Colon (tissue), 2 donors: ENCODE measurements around the gene WDFY4.

ENCODE experiments used
- FAIRE-seq: peaks from 2 replicates; lab custom pipeline; 2012; peaks lifted over from hg19 to GRCh38; lab: Jason Lieb, UNC
- donor health status: control.
- donor health status: control.

Gene WDFY4

DNA sequence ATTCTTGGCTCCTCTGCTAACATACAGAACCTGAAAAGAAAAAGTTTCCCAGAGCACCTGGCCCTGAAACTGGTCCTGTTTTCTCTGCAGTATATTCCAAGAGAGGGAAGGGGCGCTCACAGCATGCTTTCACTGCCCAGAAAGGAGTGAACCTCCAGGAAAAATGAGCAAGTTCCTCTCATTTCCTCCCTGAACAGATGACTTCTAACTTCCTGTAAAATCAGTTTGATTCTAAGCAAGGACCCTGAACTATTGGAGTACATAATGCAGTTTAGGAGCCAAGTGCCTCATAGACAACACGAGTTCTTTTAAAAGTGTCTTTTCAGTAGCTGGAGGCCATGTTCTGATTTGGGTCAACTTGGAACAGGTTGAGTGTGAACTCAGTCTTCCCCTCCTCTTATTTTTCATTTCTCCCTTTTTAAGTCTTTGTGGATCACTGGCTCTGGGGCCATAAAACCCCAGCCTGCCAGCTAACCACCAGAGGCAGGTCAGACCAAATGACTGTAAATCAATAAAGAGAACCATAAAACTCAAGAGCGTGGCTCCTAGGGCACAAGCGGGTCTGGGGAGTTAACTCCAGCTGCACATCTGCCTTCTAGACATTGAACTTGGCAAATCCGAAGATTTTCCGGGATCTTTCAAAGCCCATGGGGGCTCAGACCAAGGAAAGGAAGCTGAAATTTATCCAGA is 260.9 kb downstream of the WDFY4 start:
- no peak for FAIRE-seq

DNA sequence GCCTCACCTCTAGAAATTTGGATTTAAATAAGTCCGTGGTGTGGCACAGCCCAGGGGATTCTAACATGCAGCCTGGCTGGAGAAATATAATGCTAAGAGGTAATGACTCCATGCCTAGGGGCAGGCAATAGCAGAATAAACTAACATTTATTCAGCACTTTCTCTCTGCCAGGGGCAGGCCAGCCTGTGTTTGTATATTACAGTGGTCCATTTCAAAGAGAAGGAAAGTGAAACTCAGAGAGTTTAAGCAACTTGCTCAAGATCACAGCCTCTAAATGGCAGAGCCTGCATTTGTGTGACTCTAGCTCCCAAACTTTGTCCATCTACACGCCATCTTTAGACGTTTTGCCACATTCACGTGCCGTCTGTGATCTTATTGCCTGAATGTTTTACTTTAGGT is 261.7 kb downstream of the WDFY4 start:
- FAIRE-seq, result no peak

DNA sequence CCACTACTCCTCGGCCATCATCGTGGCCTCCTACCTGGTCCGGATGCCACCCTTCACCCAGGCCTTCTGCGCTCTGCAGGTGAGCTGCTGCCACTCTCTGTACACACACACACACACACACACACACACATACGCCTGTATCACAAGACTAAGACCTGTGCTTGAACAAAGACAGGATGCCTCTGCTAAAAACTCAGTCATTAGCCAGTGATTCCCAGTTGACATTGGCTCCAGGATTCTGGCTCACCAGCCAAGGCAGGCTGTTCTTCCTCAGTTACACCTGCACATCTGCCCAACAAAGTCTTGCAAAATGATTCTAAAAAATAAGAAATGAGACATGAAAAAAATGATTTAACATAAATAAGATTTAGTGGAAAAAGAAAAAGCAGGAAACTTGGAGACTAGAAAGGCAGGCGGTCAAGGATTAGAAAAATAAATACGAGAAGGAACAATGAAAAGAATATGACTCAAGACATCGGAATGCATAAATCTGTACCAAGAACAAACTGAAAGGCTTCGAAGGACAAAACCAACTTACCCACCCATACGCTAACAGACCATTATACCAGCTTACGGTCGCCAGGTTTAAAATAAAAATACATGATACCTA is 262.3 kb downstream of the WDFY4 start:
- FAIRE-seq, result no peak

DNA sequence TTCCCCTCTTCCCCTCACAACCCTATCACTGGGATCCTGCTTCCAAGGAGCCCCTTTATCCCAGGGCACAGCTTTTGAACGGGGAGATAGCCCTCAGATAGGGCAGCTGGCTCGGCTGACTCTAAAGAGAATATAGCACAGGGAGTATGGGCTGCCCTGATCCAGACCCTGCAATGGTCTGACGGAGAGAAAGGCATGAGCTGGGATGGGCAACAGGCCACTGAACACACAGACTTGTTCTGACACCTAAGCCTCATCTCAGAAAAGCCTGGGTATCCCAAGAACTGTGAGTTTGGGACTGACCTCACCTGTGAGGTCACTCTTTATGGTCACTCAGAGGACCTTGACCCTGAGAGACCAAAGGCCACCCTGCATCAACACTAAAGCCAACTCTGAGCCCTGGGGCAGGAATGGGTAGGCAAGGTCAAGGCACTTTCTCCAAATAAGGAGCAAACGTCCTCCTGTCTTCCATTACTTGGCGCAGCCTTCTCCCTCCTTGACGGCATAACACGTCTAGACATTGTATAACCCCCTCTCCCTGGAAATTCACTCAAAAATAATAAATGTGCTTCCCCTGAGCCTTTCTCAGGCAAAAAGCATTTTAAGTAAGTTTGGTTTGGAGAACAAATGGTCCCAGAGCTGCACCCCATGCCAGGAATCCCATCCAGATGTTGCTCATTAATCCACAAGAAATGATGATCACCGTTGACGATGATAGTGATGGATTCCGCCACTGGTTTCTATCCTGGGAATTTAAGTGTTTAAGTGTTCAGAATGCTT is 263.2 kb downstream of the WDFY4 start:
- no peak for FAIRE-seq

DNA sequence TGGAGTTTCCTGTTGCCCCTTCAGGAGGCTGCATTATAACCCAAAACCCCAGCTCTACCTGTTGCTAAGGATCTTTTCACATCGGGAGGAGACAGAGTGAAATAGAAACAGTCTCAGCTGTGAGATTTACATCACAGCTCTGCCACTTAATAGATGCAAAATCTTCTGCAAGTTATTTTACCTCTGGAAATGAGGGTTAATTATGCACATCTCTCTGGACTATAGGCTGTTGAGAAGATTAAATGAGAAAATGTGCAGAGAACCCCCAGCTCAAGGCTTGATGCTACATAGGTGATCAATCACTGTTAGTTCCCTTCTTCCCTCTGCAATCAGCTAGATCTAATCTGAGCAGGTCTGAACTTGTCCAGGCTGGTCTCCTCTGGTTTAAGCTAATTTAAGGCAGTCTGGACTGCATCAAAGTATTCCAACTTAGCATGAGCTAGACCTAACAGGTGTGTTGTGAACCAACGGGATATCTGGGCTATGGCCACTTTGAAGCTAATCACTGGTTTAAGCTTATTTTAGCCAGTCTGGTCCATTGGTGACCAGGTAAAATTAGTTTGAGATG is 263.9 kb downstream of the WDFY4 start:
- FAIRE-seq, result no peak

DNA sequence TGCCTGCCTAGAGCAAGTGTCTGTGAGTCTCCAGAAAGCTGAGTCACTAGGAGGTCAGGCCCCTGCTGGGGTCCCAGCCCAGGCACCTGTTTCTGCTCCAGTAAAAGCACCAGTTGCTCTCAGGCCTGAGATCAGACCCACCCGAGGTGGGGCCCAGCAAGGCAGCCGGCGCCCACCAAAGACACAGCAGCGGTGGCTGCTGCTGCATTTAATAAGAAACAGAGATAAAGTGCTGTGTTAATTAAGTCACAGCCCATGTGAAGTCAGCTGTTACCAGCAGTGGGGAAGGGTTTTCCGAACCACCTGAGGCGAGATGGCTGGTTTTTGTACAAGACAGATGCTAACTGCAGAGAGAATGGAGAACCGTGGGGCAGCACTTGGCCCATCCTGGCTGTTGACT is 267.0 kb downstream of the WDFY4 start:
- FAIRE-seq, result no peak

DNA sequence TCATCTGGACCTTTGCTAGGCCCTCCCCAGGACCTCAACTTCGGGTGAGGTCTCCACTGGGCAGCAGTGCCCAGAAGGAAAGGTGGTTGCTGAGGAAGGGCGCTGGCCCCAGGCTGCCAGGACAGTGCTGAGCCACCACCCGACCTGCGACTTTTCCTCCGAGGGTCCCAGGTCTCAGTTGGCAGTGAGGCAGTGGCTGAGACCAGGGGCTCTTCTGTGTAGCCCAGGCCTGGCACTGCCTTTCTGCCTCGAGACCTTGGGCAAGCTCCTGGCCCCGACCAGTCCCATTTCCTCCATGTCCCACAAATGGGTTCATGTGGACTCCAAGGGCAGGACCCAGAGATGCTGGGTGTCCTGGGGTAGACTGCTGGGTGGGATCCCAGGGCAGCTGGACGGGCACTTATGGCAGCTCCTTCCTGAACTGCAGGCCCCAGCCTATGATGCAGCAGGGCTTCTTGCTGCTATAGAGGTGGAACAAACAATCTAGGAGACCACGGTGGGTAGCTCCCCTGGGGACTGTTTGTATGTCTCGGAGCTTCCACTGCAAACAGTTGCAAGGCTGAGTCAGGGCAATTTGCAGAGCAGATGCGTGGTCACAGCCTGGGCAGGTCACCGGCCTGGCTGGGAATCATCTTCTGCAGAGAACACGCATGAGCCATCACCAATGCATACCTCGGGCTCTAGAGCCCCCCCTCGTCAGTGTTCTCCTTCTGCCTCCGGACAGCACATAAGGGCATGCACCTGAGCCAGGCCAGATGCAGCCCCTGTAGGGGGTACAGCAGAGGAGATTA is 272.9 kb downstream of the WDFY4 start:
- FAIRE-seq, result no peak

DNA sequence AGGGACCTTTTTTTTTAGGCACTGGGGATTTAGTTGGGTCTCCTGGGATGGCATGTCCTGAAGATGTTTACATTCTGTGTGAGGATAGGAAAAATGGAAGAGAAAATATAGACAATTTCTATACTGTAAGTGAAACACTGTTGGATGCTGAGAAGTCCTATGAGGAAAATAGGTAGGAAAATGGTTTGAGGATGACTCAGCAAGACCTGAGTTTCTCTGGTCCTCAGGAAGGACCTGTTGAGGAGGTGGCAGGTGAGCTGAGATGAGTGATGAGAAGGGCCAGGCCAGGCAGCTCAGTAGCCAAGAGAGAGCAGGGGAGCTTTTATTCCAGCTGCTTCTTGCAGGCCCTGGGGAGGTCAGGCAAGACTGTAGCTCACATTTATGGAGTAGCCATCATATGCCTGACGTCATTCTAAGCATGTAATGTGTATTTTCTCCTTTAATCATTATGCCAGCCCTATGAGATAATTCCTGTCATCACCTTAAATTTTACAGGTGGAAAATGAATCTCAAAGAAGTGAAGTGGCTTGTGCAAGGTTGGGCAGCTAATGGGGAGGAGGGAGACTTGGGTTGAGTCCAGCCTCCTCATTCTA is 274.0 kb downstream of the WDFY4 start:
- FAIRE-seq, result no peak

DNA sequence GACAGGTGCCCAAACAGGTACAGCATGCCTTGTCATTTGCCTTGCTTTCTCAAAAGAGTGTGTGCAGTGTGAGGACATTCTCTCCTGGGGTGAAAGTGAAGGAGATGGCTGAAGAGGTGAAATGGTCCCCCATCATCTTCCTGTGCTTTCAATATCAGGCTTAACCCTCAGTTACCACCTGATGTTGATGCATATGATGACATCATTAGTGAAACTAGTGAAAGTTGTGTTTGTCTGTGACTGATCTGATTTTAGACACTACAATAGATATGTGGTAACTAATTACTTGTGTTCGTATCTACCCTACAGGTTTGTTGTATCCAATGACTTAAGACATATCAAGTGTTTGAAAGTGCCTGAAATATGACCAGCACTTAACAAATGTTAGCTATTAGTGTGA is 279.4 kb downstream of the WDFY4 start:
- FAIRE-seq, result no peak

DNA sequence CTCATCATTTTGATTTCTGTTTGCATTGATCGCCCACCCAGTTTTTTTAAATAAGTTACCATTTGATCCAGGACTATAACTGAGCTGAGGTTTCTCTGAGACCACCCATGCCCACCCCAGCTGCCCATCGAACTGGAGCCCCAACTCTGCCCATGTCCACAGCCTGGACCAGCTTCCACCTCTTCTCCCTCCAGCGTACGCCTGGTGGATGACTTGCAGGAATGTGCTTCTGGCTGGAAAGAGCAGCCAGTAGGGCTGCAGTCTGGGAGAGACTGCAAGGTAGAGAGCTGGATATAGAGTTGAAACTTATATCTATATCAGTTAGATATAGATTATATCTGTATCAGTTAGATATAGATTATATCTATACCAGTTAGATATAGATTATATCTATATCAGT is 280.8 kb downstream of the WDFY4 start:
- no peak for FAIRE-seq

DNA sequence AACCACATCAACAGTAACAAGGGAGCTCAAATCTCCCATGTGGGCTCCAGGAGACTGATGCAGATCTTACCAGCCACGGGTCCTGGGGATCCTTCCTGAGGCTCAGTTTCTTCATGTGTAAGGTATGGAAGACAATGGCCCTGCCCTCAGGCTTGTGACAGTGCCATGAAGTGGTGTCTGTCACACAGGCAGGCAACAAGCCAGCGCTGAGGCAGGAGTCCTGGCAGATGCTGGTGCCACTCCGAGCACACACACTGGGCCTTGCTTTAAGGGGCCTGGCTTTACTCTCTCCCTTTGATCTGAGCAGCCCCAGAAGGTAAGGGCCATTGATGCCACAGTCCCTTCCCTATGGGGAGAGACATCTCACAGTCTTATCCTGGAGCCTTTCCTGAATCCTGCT is 283.4 kb downstream of the WDFY4 start:
- no peak for FAIRE-seq

DNA sequence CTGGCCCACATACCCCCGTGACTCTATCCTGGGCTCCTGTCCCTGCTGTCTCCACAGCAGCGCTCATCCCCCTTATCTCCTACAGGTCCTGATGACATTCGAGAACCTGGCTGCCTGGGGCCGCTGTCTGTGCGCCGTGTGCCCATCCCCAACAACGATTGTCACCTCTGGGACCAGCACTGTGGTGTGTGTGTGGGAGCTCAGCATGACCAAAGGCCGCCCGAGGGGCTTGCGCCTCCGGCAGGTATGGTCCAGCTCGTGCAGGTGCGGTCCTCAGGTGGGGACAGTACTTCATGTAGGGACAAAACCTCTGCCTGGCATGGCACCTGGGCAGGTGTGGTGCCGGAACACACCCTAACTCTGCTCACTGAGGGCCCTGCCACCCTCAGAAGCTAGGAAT is 285.4 kb downstream of the WDFY4 start:
- no peak for FAIRE-seq

DNA sequence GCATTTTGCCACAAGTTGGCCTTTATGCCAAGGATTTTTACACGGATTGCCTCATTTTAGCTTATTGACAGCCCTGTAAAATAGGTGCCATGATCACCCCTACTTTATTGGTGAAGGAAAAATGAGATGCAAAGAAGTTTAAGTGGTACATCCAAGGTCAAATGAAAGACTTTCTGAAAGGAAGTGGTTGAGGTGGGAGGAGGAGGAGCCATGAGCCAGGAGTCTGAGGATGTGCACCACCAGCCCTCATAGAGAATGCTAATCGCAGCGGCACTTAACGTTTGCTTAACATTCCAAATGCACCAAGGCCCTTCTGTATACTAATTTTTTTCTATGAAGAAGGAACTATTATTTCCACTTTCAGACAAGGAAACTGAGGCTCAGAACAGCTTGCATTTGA is 286.0 kb downstream of the WDFY4 start:
- FAIRE-seq, result no peak

DNA sequence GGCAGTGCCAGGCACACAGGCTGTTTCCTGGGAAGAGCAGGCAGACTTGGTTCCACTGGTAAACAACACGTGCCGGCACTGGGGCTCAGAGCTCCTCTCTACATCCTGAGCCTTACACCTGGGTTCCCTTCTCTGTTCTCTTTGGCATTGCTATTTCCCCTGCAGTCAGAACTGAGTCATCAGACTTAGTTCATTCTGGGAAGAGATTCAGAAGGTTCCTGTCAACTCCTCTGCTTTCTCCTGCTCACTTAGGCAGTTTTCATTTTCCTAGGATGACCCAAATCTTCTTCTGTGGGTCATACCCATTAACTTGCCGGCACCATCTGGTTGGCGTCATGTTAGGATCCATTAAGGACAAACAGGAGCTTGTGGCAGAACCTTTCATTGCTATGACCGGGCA is 288.4 kb downstream of the WDFY4 start:
- FAIRE-seq, result no peak

DNA sequence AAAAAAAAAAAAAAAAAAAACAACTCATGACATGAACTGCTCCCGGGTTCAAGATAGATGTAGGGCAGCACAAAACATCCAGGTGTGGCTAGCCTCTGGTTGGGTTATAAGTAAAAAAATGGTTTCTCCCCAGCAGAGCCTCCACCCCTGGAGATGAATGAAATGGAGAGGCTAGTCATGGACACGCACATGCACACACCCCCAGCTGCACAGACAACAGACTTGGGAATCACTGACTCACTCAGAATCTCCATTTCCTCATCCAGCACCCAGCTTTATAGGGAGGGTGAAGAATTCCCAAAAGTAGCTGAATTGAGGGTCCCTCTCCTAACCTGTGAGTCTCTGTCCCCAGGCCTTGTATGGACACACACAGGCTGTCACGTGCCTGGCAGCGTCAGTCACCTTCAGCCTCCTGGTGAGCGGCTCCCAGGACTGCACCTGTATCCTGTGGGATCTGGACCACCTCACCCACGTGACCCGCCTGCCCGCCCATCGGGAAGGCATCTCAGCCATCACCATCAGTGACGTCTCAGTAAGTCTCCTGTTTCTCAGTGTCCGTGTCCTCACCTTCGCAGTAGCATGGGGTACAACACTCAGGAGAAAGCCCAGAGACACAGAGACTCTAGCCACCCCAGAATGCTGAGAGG is 290.0 kb downstream of the WDFY4 start:
- FAIRE-seq, result no peak

DNA sequence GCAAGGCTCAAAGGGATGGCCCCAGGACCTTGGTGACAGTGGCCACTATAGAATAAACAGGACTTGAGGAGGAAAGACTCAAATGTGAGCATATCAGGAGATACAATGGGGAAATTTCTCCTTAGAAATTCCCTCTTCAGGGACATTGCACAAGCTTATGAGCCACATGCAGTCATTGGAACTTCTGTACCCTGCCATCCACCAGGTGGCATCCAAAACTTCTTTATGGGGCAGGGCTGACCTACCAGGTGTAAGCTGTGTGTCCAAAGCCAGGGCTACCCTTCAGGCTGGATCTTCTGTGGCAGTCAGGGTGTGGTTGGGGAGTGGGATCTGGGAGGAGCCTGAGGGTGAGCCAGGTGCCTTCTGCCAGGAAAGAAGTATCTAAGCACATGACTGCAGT is 291.5 kb downstream of the WDFY4 start:
- no peak for FAIRE-seq

DNA sequence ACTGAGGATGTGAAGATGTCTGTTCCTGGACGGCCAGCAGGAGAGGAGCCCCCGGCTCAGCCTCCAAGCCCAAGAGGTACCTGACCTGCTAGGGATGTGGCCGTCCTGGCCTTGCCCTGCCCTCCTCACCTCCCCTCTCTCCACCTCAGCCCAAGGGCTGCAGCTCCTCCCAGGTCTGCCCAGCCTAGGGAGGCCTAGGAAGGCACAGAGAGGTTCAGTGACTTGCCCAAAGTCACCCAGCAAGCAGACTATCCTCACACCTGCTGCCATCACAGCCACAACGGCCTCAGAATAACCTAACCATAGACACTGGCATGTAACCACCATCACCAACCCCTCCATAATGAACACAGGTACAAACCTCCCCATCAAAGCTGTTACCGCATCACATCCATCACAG is 293.6 kb downstream of the WDFY4 start:
- FAIRE-seq, result no peak

DNA sequence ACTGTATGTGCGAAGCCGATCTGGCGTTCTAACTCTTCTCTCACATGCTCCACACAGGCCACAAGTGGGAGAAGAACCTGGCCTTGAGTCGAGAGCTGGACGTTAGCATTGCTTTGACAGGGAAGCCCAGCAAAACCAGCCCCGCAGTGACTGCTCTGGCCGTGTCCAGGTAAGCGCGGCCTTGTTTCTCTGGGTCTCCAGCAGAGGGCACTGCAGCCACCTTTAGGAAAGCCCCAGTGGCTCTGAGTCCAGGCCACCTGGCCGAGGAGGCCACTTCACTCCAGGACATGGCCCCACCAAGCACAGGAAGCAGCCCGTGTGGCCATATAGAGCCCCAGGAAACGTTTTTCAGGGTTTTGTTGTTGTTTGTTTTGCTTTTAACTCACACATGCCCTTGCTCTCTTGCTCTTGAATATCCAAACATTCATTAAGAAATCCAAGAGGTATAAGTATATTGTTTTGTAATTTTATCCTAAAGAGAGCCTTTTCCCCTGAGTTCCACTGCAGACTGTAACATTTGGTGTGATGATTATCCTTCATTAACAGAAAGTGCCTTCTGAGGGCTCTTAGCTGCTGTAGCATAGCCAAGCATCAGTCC is 296.7 kb downstream of the WDFY4 start:
- FAIRE-seq, result no peak

DNA sequence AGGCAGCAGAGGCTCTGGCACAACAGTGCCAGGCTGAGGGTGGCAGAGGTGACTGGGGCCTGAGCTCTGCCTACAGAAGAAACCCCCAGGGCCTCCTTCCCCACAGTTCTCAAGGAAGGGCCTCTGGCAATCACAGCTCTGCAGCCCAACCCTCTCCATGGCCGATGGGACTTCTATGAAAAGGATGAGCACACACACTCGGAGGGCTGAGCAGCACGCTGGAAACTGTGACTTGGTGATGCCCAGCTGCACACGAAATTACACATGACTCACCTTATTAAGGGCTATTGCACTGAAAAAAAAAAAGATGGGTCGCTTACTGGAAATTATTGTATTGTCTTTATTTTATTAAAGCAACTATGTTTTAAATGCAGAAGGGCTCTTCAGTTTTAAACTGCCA is 297.9 kb downstream of the WDFY4 start:
- no peak for FAIRE-seq

DNA sequence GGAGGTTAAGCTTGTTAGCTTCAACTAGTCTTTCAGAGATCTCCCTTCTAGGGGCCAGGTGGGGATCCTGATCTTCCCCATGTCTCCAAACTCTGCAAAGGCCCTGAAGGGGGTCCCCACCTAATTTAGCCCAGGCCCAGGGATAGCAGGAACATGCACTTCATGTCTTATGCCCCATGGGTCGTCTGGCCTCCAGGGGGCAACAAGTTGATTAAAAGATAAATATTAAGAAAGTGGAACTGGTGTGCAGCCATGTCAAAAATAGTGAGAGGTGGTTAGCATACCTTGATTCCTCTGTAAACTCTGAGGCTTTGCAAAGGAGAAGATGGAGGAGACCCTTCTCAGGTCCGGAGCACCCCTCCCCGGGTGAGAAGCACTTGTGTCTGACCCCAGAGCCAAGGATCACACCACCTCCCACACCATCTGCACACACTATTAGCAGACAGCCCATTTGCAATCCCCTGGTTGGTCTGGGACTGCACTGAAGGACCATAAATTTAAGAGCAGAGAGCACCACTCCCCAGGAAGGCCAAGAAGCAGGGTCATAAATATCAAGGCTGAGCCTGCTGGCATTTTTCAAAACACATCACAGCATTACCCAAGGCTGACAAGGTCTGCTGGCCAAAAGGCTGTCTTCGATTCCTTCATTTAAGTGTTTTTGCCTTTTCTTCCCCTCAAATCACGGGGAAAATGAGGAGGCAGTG is 299.1 kb downstream of the WDFY4 start:
- no peak for FAIRE-seq
